ENCODE measurements around the gene PIPOX.

Gene PIPOX, protein sequence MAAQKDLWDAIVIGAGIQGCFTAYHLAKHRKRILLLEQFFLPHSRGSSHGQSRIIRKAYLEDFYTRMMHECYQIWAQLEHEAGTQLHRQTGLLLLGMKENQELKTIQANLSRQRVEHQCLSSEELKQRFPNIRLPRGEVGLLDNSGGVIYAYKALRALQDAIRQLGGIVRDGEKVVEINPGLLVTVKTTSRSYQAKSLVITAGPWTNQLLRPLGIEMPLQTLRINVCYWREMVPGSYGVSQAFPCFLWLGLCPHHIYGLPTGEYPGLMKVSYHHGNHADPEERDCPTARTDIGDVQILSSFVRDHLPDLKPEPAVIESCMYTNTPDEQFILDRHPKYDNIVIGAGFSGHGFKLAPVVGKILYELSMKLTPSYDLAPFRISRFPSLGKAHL

DNA sequence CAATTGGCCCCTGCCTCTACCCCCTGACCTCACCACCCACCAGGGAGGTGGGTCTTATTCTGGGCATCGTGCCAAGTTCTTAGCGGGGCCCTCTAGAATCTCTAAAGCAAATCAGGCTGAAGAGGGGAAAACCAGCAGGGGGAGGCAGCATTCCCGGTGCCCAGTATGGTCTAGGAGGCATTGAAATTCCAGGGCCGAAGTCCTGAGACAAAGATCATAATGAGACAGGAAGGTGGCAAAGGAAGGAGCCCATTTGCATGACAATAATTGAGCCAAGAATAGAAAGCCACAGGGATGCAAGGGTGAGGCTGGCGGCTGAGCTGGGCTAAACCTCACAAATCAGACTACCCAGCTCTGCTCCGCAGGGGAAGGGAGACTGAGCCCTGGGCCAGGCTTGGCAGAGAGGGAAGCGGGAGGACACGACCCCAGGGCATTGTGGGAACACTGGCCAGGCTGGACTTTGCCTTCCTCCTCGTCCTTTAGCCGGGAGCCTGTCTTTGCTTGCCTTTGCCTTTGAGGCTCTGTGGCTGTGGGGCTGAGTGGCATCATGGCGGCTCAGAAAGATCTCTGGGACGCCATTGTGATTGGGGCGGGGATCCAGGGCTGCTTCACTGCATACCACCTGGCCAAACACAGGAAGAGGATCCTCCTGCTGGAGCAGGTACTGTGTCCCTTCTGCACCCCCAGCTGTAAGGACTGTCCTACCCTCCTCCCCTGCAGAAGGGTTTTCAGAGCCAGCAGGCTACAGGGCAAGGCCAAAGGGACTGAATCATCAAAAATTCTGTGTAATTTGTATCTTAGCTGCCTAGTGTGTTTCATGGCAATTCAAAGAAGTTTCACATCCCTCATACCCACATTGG lies at the start of gene PIPOX:
PIPOX (plus strand) TSS at position 463 of the 860 bp plus-strand sequence; CDS start at position 548, 85 bp downstream.
- Histone ChIP-seq H3K79me2 (ENCODE audit: low read length) (no peaks in the 10 kb centered on the region), H4K20me1 (ENCODE audit: insufficient read depth, low read length) (no peaks in the 10 kb centered on the region), H3K4me1 (ENCODE audit: low read length) (peaks cover 28% of the 10 kb centered on the region), H3K4me2 (ENCODE audit: low read length) (peak within 1 kb of the TSS; percentile 80), H3K9me3 (ENCODE audit: insufficient read depth, low read length) (no peaks in the 10 kb centered on the region), H3K4me3 (ENCODE audit: low read length) (peak within 1 kb of the TSS; percentile 51), H3K36me3 (replicated peaks; ENCODE audit: low read depth, low read length) (no peaks in the 10 kb centered on the region), H3K27me3 (ENCODE audit: low read depth, low read length) (peaks cover 12% of the 10 kb centered on the region; the same call in 1 of the 2 replicates), H3K27ac (ENCODE audit: low read length) (peak within 1 kb of the TSS; percentile 62), H3K9ac (ENCODE audit: low read length) (peak within 1 kb of the TSS; percentile 45; the same call in 1 of the 2 replicates), H2AFZ (ENCODE audit: low read depth, low read length) (peak within 1 kb of the TSS; percentile 8; the same call in 1 of the 2 replicates)
- TF ChIP-seq, protein P1, sequence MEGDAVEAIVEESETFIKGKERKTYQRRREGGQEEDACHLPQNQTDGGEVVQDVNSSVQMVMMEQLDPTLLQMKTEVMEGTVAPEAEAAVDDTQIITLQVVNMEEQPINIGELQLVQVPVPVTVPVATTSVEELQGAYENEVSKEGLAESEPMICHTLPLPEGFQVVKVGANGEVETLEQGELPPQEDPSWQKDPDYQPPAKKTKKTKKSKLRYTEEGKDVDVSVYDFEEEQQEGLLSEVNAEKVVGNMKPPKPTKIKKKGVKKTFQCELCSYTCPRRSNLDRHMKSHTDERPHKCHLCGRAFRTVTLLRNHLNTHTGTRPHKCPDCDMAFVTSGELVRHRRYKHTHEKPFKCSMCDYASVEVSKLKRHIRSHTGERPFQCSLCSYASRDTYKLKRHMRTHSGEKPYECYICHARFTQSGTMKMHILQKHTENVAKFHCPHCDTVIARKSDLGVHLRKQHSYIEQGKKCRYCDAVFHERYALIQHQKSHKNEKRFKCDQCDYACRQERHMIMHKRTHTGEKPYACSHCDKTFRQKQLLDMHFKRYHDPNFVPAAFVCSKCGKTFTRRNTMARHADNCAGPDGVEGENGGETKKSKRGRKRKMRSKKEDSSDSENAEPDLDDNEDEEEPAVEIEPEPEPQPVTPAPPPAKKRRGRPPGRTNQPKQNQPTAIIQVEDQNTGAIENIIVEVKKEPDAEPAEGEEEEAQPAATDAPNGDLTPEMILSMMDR (IDR thresholded peaks at IDR 0.05; ENCODE audit: low read depth, low read length), result no peak
- no peak for TF ChIP-seq EZH2phosphoT487 (IDR thresholded peaks at IDR 0.05; ENCODE audit: low read depth)

DNA sequence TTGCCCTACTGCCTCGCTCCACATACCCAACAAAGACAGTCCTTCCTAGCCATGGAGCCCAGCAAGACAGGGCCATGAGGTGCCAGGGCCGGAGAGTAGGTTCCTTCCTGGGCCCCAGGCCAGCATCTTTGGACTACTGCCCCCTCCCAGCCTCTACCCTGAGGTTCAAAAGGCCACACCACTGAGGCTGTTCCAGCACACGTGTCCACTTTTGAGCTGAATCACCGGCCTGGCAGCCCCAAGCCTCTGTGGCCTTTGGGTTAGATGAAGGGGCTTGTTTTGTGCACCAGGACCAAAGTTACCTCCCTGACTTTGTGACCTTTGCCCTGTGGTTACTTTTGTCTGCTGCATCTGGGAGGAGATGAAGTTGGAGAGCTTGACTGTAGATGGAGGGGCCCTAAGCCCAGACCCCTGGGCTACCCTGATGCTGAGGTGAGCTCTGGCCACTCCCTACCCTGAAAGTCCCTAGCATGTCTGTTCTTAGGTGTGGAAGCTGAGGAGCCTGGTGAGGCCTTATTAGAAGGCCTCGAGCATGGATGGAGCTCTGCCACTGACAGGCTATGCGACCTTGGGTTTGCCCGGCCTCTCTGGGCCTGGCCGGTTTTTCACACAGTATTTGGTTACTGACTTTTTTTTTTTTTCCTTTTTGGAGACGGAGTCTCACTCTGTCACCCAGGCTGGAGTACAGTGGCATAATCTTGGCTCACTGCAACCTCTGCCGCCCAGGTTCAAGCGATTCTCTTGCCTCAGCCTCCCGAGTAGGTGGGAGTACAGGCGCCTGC lies 49.1 kb upstream of the PIPOX start:
- Histone ChIP-seq H4K20me1 (ENCODE audit: insufficient read depth, low read length) (no peaks in the 10 kb centered on the region), H3K27me3 (ENCODE audit: low read depth, low read length) (no peaks in the 10 kb centered on the region), H3K27ac (ENCODE audit: low read length) (no peak overlapping the region), H2AFZ (ENCODE audit: low read depth, low read length) (no peak overlapping the region), H3K79me2 (ENCODE audit: low read length) (no peaks in the 10 kb centered on the region), H3K36me3 (replicated peaks; ENCODE audit: low read depth, low read length) (no peaks in the 10 kb centered on the region), H3K4me3 (ENCODE audit: low read length) (no peak overlapping the region), H3K9me3 (ENCODE audit: insufficient read depth, low read length) (no peaks in the 10 kb centered on the region), H3K9ac (ENCODE audit: low read length) (no peak overlapping the region), H3K4me2 (ENCODE audit: low read length) (no peak overlapping the region), H3K4me1 (ENCODE audit: low read length) (peaks cover 5% of the 10 kb centered on the region; the same call in 1 of the 2 replicates)
- TF ChIP-seq, protein P1 (IDR thresholded peaks at IDR 0.05; ENCODE audit: low read depth, low read length), result no peak

DNA sequence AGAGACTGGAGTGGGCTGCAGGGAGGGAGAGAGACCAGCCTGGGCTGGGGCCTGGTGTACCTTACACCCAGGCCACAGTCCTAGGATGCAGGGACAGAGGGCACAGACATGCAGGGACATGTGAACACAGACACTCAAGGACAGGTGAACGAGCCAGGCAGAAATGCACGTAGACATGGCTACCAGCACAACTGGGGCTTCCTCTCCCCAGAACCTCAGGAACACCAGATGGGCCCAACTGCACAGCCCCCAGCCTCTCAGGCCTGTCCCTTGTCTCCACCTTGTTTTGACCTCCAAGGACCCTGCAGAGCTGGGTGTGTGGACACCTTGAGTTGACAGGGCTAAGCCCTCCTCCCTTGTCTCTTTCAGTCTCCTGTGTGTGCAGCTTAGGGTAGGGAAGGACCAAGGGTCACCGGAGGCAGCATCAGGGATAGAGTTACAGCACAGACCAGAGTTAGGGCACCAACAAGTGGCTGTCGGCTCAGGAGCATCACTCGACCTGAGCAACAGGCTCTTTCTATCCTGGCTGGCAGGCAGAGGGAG lies 46.3 kb upstream of the PIPOX start:
- Histone ChIP-seq H3K4me1 (ENCODE audit: low read length) (peaks cover 5% of the 10 kb centered on the region; the same call in 1 of the 2 replicates), H3K27ac (ENCODE audit: low read length) (no peak overlapping the region)

More for the DNA sequence above, 46.3 kb upstream of the PIPOX start:
- H2AFZ ChIP-seq (ENCODE audit: low read depth, low read length), result no peak overlapping the region
- no peaks in the 10 kb centered on the region for H4K20me1 ChIP-seq (ENCODE audit: insufficient read depth, low read length)
- no peak overlapping the region for H3K9ac ChIP-seq (ENCODE audit: low read length)
- no peaks in the 10 kb centered on the region for H3K9me3 ChIP-seq (ENCODE audit: insufficient read depth, low read length)
- no peaks in the 10 kb centered on the region for H3K27me3 ChIP-seq (ENCODE audit: low read depth, low read length)
- TF ChIP-seq, protein P1 (IDR thresholded peaks at IDR 0.05; ENCODE audit: low read depth, low read length), result no peak
- no peak for TF ChIP-seq EZH2phosphoT487 (IDR thresholded peaks at IDR 0.05; ENCODE audit: low read depth)
- no peak overlapping the region for H3K4me2 ChIP-seq (ENCODE audit: low read length)
- H3K36me3 ChIP-seq (replicated peaks; ENCODE audit: low read depth, low read length), result no peaks in the 10 kb centered on the region
- H3K4me3 ChIP-seq (ENCODE audit: low read length), result no peak overlapping the region
- H3K79me2 ChIP-seq (ENCODE audit: low read length), result no peaks in the 10 kb centered on the region
